ENCODE results near the gene ZNF629.
"Not testable (repeated sequence)": the region's sequence is repeated elsewhere in the genome, so short reads cannot be mapped to it uniquely, and the experiment has no call there.

ZNF629 gene

GRCh38 chr16:30786936-30787612 is at the start of gene ZNF629:
Gene ZNF629 (minus strand): TSS chr16:30787205. CDS start chr16:30784482, 2,723 bp downstream.
- ATAC-seq (replicated peaks; ENCODE audit: extremely low read depth, poor library complexity, severe bottlenecking) (peak; percentile 54), DNase-seq (ENCODE audit: low spot score in 2 of 2) (no peak)
- no peak within 1 kb of the TSS for H3K27ac Mint-ChIP-seq (ENCODE audit: low read depth)
- H3K27me3 Mint-ChIP-seq = peaks cover 34% of the 10 kb centered on the region
- H3K4me3 Mint-ChIP-seq = peak within 1 kb of the TSS; percentile 80
- H3K4me1 Mint-ChIP-seq = peaks cover 11% of the 10 kb centered on the region
- H3K9me3 Mint-ChIP-seq = no peaks in the 10 kb centered on the region
- peaks cover 4% of the 10 kb centered on the region for H3K36me3 Mint-ChIP-seq (ENCODE audit: insufficient read depth)

DNA sequence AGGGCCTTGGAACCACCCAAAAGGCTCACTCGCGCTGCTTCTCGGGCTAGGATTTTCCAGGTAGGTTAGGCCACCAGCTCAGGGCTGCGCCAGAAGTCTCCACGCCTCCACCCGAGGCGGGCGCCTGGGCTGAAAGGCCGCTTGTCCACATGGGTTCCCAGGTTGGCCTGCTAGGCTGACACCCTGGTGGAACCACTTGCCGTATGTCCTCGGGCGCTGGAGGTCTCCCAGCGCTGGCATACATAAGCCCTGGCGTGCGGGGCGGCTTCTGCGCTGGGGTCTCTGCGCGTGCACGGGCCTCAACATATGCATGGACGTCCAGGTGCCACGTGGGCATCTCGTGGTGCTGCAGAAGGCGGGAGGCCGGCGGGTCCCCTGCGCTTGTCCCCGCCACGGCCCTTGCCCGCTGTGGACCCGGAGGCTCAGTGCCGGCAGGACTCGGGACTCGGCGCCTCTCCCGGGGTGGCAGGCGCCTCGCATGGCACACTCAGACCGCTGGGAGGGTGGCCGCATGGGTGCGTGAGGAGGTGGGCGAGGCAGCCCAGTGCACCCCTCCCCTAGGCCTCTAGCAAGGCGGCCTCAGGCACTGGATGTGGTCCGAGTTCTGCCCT is 47.2 kb upstream of the ZNF629 start:
- H3K4me3 Mint-ChIP-seq = no peak overlapping the region
- H3K27ac Mint-ChIP-seq (ENCODE audit: low read depth) = no peak overlapping the region
- H3K9me3 Mint-ChIP-seq = no peaks in the 10 kb centered on the region
- H3K4me1 Mint-ChIP-seq = no peaks in the 10 kb centered on the region
- no peak for DNase-seq (ENCODE audit: low spot score in 2 of 2)
- ATAC-seq (replicated peaks; ENCODE audit: extremely low read depth, poor library complexity, severe bottlenecking) = no peak
- no peaks in the 10 kb centered on the region for H3K36me3 Mint-ChIP-seq (ENCODE audit: insufficient read depth)
- H3K27me3 Mint-ChIP-seq = no peaks in the 10 kb centered on the region

DNA sequence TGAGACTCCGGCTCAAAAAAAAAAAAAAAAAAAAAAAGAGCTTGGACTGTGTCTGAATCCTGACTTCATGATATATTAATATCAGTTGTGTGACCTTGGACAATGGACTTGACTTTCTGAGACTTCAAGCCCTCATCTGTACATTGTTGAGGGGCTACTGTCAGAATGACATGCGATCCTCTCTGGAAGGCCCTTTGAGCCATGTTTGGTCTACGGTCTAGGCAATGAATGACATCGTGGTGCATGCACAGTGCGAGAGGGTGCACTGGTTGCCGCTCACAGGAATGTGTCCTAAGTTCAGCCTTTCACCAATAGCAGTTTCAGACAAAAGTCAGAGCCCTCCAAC is 43.0 kb upstream of the ZNF629 start:
- no peak overlapping the region for H3K27ac Mint-ChIP-seq (ENCODE audit: low read depth)
- no peaks in the 10 kb centered on the region for H3K4me1 Mint-ChIP-seq
- no peak overlapping the region for H3K4me3 Mint-ChIP-seq
- peaks cover 30% of the 10 kb centered on the region for H3K27me3 Mint-ChIP-seq
- no peaks in the 10 kb centered on the region for H3K9me3 Mint-ChIP-seq
- ATAC-seq (replicated peaks; ENCODE audit: extremely low read depth, poor library complexity, severe bottlenecking) (no peak), DNase-seq (ENCODE audit: low spot score in 2 of 2) (no peak)
- no peaks in the 10 kb centered on the region for H3K36me3 Mint-ChIP-seq (ENCODE audit: insufficient read depth)

DNA sequence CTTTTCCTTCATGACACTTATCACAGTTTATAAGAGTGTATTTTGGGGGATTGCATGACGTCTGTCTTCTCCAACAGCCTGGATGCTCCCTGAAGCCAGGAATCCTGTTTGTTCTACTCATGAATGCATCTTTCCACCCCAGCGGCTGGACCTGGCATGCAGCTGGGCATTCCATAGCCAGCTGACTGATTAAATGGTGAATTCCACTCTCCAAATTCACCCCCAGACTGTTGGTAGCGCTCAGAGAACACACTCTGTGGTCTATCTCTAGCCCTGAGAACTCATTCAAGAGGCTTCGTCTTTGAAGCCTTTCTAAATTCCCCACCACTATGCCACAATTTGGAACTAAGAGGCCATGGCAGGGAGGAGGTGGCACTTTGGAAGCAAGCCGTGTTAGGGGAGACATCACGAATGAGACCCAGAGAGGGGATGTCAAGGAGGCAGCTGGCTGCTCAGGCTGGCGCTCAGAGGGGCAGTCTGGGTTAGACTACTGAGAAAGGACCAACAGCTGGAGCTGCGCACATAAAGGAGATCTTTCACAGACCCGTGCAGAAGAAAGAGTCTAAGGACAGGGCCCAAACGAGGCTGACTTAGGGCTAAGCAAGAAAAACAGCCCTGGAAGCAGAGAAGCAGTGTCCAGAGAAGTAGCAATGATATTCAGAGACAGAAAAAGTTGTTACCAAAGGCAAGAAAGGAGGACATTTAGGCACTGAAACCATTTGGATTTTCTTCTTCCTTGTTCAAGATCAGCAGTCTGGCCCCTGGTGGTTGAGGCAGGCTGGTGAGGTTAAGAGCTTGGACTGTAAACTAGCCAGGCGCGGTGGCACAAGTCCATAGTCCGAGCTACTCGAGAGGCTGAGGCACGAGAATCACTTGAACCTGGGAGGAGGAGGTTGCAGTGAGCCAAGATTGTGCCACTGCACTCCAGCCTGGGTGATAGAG is 42.4 kb upstream of the ZNF629 start:
- DNase-seq (ENCODE audit: low spot score in 2 of 2) (no peak), ATAC-seq (replicated peaks; ENCODE audit: extremely low read depth, poor library complexity, severe bottlenecking) (no peak)
- Mint-ChIP-seq H3K27ac (ENCODE audit: low read depth) (peak overlapping the region; percentile 5), H3K4me1 (no peaks in the 10 kb centered on the region), H3K27me3 (peaks cover 30% of the 10 kb centered on the region), H3K9me3 (no peaks in the 10 kb centered on the region), H3K36me3 (ENCODE audit: insufficient read depth) (no peaks in the 10 kb centered on the region), H3K4me3 (no peak overlapping the region)

- ATAC-seq (replicated peaks; ENCODE audit: extremely low read depth, poor library complexity, severe bottlenecking) = no peak
- no peak overlapping the region for H3K4me3 Mint-ChIP-seq
- H3K27me3 Mint-ChIP-seq = peaks cover 16% of the 10 kb centered on the region
- DNase-seq (ENCODE audit: low spot score in 2 of 2) = no peak
- no peaks in the 10 kb centered on the region for H3K9me3 Mint-ChIP-seq
- no peaks in the 10 kb centered on the region for H3K36me3 Mint-ChIP-seq (ENCODE audit: insufficient read depth)
- no peaks in the 10 kb centered on the region for H3K4me1 Mint-ChIP-seq
- no peak overlapping the region for H3K27ac Mint-ChIP-seq (ENCODE audit: low read depth)
These were observed 34.9 kb upstream of the ZNF629 start for GRCh38 chr16:30821891-30822290.

DNA sequence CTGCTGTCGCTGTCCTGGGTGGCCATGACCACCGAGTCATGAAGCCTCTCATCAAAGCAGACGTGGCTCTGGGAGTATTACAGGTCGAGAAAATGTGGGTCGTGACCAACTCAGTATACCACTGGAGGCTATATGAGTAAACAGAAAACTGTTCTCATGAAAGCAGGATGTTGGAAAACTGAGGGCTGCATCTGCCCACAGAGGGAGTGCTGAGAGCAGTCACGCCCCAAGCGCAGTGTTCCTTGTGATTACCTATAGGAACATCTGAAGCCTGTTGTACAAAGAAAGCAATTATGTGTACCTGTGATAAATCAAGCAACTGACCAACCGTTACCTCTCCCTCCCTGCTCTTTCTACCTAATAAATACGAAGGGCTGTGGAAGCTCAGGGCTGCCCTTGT is 34.4 kb upstream of the ZNF629 start:
- not testable (repeated sequence) for H3K4me3 Mint-ChIP-seq; ATAC-seq (replicated peaks; ENCODE audit: extremely low read depth, poor library complexity, severe bottlenecking); DNase-seq (ENCODE audit: low spot score in 2 of 2); H3K36me3 Mint-ChIP-seq (ENCODE audit: insufficient read depth); H3K4me1 Mint-ChIP-seq; H3K27ac Mint-ChIP-seq (ENCODE audit: low read depth); H3K9me3 Mint-ChIP-seq
- H3K27me3 Mint-ChIP-seq = peaks cover 11% of the 10 kb centered on the region

- no peaks in the 10 kb centered on the region for H3K4me1 Mint-ChIP-seq
- DNase-seq (ENCODE audit: low spot score in 2 of 2) (no peak), ATAC-seq (replicated peaks; ENCODE audit: extremely low read depth, poor library complexity, severe bottlenecking) (no peak)
- H3K9me3 Mint-ChIP-seq = no peaks in the 10 kb centered on the region
- H3K4me3 Mint-ChIP-seq = no peak overlapping the region
- H3K27ac Mint-ChIP-seq (ENCODE audit: low read depth) = no peak overlapping the region
- H3K27me3 Mint-ChIP-seq = peaks cover 7% of the 10 kb centered on the region
- no peaks in the 10 kb centered on the region for H3K36me3 Mint-ChIP-seq (ENCODE audit: insufficient read depth)
These were observed 34.0 kb upstream of the ZNF629 start for GRCh38 chr16:30820952-30821421.

DNA sequence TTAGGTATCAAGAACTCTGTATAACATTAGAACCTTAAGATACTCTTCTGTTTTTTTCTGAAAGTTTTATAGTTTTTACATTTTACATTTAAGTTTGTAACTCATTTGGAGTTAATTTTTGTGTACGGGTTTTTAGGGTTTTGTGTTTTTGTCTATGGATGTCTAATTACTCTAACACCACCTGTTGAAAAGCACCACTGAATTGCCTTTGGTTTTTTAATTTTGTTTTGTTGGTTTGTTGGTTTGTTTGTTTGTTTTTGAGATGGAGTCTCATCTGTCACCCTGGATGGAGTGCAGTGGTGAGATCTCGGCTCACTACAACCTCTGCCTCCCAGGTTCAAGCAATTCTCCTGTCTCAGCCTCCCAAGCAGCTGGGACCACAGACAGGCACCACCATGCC is 29.8 kb upstream of the ZNF629 start:
- Mint-ChIP-seq H3K4me3 (no peak overlapping the region), H3K4me1 (peaks cover 12% of the 10 kb centered on the region), H3K36me3 (ENCODE audit: insufficient read depth) (peaks cover 2% of the 10 kb centered on the region), H3K27me3 (no peaks in the 10 kb centered on the region), H3K27ac (ENCODE audit: low read depth) (no peak overlapping the region), H3K9me3 (no peaks in the 10 kb centered on the region)
- DNase-seq (ENCODE audit: low spot score in 2 of 2) (no peak), ATAC-seq (replicated peaks; ENCODE audit: extremely low read depth, poor library complexity, severe bottlenecking) (no peak)

GRCh38 chr16:30813821-30814189 is 26.8 kb upstream of the ZNF629 start:
- peaks cover 2% of the 10 kb centered on the region for H3K36me3 Mint-ChIP-seq (ENCODE audit: insufficient read depth)
- peak overlapping the region; percentile 87 for H3K27ac Mint-ChIP-seq (ENCODE audit: low read depth)
- ATAC-seq (replicated peaks; ENCODE audit: extremely low read depth, poor library complexity, severe bottlenecking) = peak; percentile 5

GRCh38 chr16:30809675-30810074 is 22.7 kb upstream of the ZNF629 start:
- not testable (repeated sequence) for H3K9me3 Mint-ChIP-seq; H3K36me3 Mint-ChIP-seq (ENCODE audit: insufficient read depth); DNase-seq (ENCODE audit: low spot score in 2 of 2); H3K27ac Mint-ChIP-seq (ENCODE audit: low read depth); H3K4me3 Mint-ChIP-seq; ATAC-seq (replicated peaks; ENCODE audit: extremely low read depth, poor library complexity, severe bottlenecking)
- Mint-ChIP-seq H3K27me3 (peaks cover 11% of the 10 kb centered on the region), H3K4me1 (peaks cover 17% of the 10 kb centered on the region)

More at GRCh38 chr16:30813821-30814189, 26.8 kb upstream of the ZNF629 start:
- DNase-seq (ENCODE audit: low spot score in 2 of 2) = no peak
- Mint-ChIP-seq H3K4me3 (peak overlapping the region; percentile 87), H3K27me3 (no peaks in the 10 kb centered on the region), H3K4me1 (peaks cover 12% of the 10 kb centered on the region), H3K9me3 (no peaks in the 10 kb centered on the region)

DNA sequence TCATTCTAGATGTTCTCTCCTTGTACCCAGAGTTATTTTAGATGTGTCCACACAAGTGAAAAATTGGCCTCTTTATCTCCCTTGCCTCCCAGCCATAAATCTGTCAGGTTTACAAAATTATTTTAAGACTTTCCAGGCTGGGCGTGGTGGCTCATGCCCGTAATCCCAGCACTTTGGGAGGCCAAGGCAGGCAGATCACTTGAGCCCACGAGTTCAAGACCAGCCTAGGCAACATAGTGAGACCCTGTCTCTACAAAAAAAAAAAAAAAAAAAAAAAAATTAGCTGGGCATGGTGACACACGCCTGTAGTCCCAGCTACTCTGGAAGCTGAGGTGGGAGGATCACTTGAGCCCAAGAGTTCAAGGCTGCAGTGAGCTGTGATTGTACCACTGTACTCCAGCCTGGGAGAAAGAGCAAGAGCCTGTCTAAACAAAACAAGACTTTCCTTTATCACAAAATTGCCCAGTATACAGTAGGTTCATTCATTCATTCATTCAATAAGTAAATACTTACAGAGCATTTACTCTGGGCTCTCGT is 22.0 kb upstream of the ZNF629 start:
- not testable (repeated sequence) for DNase-seq (ENCODE audit: low spot score in 2 of 2); H3K27ac Mint-ChIP-seq (ENCODE audit: low read depth); ATAC-seq (replicated peaks; ENCODE audit: extremely low read depth, poor library complexity, severe bottlenecking); H3K4me3 Mint-ChIP-seq; H3K36me3 Mint-ChIP-seq (ENCODE audit: insufficient read depth); H3K9me3 Mint-ChIP-seq
- Mint-ChIP-seq H3K4me1 (peaks cover 13% of the 10 kb centered on the region), H3K27me3 (peaks cover 11% of the 10 kb centered on the region)

- Mint-ChIP-seq H3K9me3 (no peaks in the 10 kb centered on the region), H3K27ac (ENCODE audit: low read depth) (no peak overlapping the region), H3K27me3 (peaks cover 11% of the 10 kb centered on the region), H3K4me1 (peaks cover 10% of the 10 kb centered on the region), H3K36me3 (ENCODE audit: insufficient read depth) (no peaks in the 10 kb centered on the region), H3K4me3 (no peak overlapping the region)
- no peak for ATAC-seq (replicated peaks; ENCODE audit: extremely low read depth, poor library complexity, severe bottlenecking)
- no peak for DNase-seq (ENCODE audit: low spot score in 2 of 2)
These were observed 21.1 kb upstream of the ZNF629 start for GRCh38 chr16:30808146-30808545.
